Stimulated activated CD4-positive, alpha-beta T cell treated with anti-CD3 and anti-CD28 coated beads, Interleukin-4, amount 100 ng/mL, for 1 hour (primary cell): ENCODE measurements around the gene MAN1C1.
A peak's percentile ranks its signal among the peaks of the same experiment; 100 is the strongest.

Experiments
- DNase-seq: peaks from one replicate; pipeline ENCODE4 v3.0.0-alpha.2; 2020

MAN1C1 gene

DNA sequence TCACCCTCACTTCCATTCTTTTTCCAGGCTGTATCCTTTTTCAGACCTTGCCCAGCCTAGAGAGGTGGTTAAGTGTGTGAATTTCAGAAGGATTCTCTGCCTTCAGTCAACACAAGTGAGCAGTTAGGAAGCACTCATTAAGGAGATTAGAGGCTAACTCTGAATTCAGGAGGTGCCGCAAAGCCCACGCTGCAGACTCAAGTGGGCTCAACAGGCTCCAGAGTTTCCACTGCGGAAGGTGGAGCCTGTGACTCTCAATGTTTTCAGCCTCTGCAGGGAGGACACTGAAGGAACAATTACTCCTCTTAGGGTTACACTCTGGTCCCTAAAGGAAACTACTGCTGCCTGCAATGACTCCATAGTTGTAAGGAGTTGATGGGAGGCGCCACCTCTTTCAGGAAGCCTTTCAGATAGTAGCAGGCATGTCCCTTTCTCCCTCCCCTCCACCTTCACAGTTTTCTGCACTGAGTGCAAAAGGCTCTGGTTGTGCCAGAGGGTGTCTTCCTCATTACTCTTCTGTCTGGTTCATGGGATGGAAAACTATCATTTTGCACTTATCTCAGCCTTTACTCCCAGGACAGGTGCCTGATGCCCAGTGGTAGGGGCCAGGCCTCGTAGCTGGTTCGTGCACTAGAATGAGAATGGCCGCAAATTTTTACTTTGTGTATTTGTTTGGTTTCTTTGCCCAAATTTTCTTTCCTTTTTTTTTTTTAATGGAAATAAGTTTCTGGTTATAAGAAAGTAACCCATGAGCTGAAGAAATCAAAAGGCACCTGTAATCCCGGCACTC is 128.2 kb downstream of the MAN1C1 start:
- DNase-seq = no peak

DNA sequence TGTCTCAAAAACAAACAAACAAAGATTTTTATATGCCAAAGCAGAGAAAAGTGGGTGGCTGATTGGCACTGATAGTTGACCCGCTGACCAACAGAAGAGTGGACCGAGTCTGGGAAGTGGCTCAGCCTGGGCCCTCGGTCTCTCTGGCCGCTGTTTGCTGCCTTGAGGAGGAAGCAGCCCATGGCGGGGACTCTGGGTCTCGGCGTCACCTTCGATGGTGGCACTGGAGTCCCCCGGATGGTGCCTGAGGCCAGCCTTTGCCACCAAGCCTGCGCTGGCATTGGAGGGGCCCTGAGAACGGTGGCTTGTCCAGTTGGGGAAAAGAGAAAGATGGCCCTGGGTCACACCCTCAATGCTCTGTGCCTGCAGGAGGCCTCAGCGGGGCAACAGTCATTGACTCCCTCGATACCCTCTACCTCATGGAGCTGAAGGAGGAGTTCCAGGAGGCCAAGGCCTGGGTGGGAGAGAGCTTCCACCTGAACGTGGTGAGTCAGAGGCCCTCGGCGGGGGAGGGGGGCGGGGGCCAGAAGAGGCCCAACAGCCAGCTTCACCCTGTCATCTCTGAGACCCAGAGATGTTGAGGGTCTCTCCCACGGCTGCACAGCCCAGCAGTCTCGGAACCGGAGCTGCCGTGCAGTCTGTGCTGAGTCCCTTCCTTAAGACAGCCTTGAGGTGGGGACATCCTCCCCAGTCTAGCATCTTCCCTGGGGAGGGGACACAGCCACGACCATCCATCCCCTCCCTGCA is 129.9 kb downstream of the MAN1C1 start:
- no peak for DNase-seq

DNA sequence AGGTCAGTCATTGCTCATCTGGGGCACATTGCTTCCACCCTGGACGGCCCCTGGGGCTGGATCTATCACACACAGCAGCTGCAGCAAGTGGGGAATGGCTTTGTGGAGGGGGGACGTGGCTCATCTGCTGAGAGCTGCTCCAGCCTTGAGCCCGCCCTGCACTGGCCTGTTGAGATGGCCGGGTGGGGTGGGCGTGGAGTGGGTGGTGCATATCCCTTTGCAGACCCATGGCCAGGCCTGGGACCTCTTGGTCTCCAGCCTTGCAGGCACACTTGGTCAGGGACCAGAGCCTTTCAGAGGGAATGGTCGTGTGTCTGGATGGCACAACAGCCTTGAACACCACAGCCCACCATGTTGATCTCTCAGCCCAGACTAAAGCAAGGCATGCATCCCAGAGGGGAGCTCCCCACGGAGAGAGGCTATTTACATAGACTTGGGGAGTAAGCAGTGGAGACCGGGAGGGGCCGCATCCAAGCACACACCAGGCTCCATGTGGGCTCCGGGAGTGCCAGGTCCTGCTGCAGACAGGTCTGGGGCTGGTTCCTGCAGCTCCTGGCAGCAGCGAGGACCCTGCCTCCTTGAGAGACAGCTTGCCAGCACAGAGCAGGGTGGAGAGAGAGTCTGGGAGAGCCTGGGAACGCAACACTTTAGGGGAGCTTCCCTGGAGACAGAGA is 130.6 kb downstream of the MAN1C1 start:
- no peak for DNase-seq

DNA sequence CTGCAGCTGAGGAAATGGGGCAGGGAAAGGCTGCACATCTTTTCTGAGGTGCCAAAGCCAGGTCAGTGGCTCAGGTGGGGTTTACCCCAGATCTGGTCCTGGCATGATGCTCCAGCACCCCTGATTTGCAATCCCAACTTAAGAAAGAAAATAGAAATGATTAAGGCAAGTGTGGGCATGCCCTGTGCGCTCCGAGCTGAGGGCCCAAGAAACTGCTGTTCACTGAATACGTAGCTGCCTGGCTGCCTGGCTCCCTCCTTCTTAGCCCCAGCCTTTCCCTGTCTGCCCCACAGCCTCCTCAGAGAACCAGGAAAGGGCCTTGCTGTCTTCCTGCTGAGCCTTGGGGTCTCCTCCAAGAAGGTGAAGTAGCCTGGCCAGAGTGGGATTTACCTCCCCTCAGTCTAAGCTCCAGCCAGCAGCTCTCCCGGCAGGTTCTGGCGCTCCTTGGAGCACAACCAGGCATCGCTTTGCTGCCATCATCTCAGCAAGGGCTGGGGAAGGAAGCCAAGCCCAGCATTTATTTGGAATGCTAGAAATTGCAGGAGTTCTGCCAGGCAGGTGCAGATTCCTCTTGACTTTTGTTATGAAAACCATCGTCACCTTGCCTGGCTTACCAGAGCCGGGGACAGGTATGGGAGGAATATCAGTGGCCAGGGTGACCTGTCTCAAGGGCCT is 132.1 kb downstream of the MAN1C1 start:
- no peak for DNase-seq

DNA sequence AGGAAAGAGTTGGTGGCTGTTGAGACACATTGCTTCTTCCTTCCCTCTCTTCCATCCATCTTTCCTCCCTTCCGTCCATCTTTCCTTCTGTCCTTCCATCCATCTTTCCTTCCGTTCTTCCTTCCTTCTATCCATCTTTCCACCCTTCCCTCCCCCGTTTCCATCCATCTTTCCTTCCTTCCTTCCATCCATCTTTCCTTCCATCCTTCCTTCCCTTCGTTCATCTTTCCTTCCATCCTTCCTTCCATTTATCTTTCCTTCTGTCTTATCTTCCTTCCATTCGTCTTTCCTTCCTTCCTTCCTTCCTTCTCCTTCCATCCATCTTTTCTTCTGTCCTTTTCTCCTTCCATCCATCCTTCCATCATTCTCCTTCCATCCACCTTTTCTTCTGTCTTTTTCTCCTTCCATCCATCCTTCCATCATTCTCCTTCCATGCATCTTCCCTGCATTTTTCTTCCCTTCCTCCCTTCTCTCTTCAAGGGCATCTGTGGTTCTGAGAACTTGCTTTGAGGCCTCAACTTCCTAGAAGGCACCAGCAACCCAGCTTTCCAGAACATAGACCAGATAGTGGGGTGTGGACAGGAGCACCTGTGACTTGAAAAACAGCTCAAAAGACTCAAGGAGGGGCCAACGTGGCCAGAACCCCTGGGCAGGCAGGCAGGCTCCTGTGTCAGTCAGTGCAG is 134.5 kb downstream of the MAN1C1 start:
- DNase-seq = no peak

DNA sequence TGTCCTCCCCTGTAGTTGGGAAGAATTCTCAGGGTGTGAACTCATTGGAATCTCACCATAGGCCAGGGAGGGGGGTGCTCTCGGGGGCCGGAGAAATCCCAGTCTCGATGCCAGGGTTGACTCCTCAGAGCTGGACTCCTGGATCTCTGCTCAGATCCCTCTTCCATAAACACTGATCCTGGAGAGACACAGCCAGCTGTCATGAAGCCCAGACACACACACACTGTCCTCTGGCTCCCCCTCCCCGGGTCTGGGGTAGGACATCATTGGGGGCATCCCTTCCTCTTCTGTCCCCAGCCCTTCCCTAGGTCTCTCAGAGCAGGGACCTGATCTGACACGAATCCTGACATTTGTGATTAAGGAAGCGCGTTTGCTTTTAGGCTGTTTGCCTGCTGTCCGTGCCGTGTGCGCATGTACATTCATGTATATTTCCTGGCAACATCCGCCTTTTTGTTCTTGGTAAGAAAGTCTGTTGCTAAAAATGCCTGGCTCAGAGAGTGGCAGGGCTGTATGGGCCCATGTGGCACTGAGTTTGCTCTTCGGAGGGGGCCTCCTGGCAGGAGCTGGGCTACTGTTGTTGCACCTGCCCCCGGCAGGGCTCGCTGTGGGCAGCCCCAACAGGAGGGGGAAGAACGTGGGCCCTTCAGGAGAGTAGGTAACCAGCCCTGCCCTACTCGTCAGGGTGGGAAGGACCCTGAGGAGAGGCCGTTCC is 138.0 kb downstream of the MAN1C1 start:
- DNase-seq = peak; percentile 34

DNA sequence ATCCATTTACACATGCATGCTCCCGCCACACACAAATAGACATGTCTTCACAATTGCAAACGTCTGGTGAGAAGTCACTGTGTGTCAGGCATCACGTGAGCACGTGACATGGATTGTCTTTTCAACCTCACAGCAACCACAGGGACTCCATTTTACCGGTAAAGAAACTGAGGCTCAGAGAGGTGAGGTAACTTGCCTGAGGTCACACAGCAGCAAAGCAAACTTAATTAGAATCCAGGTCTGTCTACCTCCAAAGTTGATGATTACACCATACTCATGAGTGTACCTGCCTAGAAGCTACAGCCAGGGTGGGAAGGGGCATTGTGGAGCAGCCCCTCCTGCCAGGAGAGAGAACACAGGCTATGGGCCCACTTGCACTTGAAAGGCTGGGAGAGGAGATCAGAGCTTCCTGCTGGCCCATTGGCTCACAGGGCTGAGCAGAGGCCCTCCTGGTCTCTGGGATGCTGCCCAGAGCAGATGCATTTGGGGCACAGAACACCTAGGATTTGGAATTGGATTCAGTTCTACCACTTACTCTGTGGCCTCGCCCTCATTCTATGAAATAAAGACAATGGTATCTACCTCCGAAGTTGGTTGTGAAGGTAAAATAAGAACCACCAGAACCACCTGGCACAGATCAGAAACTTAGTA is 139.0 kb downstream of the MAN1C1 start:
- DNase-seq = no peak

DNA sequence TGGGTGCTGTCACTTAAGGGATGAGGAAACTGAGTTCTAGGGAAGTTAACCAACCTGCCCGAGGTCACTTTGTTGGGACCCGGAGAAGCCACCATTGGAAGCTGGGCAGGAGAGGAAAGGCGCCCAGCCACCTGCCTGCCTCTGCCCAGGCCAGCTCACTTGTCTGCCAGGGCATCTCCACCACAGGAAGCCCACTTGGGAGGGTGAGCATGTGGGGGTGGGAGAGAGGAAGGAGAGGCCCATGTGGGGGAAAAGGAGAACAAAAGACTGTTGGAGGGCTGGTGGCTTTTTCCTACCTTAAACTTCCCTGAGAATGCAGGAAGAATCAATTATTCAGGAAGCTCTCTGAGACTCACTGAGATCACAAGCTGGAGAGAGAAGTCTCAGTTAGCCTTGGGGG is 139.6 kb downstream of the MAN1C1 start:
- no peak for DNase-seq

DNA sequence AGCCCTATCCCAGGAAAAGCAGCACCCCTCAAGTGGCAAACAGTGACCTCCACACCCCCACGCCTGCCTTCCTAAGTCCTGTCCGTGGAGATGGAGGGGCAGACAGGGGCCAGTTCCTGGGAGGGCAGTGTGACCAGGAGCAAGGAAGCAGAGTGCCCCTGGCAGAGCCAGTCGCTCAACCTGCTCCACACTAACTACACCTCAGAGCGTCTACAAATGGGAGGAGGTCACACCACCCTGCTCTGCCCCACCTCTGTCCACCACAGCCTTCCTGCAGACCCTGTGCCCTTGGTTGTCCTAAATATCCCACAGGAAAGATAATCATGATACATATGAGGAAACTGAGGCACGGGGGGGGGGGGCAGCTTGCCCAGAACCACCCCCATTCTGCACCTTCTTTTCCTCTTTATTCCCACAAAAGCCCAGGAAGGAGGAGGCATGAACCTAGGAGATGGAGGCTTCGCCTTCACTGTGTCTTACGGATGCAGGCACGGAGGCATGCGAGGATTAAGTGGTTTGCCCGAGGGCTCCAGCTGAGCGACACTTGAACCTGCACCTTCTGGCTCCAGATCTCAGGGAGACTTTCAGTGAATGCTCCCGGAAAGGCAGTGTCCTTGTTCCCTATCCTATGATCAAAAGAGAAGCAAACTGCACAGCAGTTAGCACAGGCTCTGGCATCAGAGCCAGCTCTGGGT is 140.7 kb downstream of the MAN1C1 start:
- DNase-seq = no peak

DNA sequence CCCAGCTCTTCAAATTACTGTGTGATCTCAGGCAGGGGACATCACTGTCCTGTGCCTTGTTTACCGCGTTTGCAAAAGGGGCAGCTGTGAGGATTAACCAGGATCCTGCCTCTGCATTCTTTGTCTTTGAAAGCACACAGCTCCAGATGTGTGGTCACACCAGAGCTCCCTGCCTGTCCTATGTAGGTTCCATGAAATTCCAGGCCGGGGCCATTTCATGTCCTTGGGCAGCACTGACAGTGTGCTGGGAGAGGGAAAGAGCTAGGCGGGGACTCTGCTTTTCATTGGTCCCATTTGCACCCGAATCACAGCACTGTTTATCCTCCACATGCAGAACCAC is 141.2 kb downstream of the MAN1C1 start:
- DNase-seq = no peak

DNA sequence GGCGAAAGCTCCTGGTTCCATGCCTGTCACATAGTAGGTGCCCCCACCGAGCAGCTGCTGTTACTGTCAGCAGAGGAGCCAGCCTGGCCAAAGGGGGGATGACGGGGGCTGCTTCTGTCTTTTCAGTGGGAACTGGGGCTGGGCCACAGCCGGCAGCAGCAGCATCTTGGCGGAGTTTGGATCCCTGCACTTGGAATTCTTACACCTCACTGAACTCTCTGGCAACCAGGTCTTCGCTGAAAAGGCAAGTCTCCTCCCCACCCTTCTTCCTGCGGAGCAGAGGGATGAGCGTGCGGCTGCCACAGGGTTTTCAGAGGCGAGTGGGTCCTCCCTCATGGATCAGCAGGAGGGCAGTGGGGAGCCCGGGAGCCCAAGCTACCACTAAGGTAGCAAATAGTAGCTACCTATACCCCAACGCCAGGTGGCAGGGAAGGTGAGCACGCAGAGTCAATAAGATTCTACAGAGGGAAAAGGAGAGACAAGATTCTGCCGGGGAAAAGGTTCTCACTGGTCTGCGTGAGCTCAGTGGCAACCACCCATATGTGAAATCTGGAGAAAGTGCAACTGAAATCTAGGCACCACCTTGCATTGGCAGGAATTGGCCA is 142.0 kb downstream of the MAN1C1 start:
- DNase-seq = no peak

DNA sequence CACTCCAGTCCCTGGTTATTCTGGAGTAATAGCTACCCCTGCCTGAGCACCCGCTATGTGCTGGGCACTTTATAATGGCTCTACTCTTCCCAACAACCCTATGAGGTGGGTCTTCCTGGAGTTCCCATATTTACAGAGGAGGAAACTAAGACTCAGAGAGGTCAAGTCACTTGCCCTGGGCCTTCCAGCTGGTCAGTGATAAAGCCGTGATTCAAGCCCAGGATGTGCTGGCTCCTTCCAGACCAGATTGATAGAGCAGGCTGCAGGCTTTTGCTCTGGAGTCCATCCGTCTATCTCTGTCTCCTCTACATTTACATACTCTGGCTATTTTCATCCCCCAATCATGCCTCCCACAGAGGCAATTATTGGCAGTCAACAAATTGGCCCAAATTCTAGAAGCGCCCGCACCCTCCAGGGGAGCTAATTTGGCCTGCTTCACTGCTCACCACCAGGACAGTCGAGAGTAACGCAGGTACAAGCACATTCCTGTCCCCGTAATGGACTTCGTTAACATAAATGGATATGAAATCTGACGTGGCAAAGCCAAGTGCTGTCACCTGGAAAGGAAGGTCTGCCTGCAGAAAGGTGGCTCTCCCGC is 143.6 kb downstream of the MAN1C1 start:
- no peak for DNase-seq

DNA sequence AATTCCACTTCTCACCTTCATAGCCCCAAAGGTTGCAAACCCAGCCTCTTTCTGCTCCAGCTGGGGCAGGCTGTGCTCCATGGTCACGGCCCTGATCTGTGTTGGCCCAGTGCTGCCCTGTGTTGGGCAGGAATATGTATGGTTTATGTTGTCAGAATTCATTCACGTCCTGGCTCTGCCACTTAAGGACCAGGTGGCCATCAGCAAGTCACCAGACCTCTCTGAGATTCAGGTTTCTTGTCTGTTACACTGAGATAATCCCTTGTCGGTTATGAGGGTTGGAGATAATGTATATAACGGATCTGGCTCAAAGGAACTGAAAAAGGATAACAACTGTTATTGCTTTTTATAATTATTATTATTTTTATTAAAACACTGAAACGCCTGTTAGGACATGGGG is 144.3 kb downstream of the MAN1C1 start:
- DNase-seq = no peak

DNA sequence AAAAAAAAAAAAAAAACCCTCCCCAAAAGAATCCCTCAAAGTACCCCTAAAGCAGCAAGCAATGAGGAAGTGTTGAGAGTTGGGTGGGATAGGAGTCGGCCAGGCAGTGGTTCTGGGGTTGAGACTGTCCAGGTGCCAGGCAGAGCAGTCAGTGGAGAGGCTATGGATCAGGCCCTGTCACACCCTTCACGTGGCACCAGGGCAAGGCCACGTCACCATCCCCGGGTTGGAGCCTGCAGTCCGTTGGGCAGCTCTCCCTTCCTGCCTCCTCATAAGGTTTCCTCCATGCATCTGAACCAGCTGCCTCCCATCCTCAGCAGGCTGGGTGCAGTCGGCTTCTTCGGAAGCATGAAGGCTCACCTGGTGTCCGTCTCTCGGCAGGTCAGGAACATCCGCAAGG is 146.9 kb downstream of the MAN1C1 start:
- DNase-seq = no peak

DNA sequence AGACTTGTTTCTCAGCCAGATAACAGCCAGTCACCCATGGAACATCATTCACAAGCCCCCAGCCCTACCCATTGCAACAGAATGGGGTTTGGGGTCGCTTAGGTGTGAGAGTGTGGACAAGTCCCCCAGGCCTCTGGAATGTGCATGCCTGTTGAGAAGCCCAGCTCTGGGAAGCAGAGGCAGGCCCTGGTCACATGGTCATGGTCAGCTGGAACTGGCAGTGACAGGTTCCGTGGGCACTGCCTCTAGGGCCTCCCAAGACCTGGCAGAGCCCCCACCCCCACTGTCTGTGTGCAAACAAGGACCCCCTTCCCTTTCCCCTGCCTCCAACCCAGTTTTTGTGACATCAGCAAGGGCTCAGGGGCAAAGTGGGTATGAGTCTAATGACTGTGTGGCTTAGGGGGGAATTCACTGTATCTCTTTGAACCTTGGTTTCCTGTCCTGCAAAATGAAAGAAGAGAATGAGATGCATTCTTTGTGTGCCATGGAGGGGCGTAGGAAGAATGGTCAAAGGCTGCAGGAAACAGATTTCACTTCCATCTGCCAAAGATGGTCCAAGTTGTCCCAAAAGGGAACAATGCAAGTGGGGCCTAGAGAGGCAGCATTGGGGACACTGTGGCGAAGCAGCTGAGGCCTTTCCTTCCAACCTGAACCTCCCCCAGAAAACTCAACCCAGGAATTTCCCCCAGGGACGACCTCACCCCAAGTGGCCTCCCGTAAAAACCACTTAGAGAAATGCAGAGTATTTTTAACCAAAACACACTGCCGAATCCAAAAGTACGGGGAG is 148.7 kb downstream of the MAN1C1 start:
- no peak for DNase-seq

DNA sequence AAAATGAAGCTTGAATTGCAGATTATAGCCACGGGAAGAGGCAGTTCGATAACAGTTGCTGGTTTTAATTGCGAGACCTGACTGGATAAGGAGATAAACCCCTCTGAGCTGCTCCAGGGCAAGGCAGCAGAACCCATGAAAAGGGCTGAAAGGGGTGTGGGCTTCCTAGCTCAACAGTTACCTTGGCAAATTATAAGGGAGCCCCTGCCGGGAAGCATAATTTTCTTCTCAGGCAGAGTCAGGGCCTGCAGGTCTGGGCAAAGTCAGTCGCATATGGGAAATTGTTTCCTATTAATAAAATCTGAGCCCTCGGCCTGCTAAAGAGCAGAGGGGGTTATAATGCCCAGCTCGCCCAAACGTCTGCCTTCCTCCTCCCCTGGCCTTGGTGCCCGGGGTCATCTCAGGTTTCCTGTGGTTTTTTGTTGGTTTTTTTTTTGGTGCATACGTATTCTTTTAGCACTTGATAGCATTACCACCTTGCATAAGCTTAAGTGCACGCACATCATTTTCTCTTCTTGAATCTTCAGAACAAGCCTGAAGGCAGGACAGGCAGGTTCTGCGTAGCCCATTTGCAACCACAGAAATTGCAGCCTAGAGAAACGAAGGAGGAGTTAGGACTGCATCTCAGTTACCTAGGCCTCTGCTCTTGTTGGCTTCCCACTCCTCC is 149.5 kb downstream of the MAN1C1 start:
- DNase-seq = no peak

DNA sequence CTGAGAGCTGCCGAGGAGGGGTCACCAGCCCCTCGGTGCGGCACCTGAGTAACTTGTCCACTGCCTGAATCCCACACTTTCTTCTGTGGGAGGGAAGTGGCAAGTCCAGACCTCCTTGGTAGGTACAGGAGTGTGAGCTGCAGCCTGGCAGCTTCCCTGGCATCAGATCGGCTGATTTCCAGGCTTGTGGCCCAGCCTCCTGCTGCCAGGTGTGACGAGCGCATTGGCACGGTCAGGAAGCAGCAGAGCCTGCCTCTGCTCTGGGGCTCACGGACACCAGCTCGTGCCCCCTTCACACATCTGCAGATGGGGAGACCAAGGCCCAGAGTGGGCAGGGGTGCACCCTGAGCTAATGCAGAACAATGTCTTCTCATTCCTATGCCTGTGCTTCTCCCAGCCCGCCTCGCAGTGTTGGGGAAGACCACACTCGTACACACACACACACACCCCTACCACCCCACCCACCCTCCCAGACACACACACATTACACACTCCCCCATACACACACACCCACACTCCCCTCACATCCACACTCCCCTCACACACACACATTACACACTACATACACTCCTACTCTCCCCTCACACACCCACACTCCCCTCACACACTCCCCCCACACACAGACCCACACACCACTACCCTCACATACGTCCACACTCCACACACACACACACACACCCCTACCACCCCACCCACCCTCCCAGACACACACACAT is 150.3 kb downstream of the MAN1C1 start:
- DNase-seq = no peak

DNA sequence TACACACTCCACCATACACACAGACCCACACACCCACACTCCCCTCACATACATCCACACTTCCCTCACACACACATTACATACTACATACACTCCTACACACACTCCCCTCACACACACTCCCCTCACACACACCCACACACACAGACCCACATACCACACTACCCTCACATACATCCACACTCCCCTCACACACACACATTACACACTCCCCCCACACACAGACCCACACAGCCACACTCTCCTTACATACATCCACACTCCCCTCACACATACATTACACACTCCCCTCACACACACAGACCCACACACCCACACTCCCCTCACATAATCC is 150.8 kb downstream of the MAN1C1 start:
- DNase-seq = no peak
